HCT116 (cell line): Measurements from ENCODE around the gene EXOC4.

ENCODE experiments used
- ATF3 ChIP-seq: IDR thresholded peaks from 2 replicates; pipeline ENCODE4 v1.6.1; 2012
- CEBPB ChIP-seq: IDR thresholded peaks from 2 replicates; pipeline ENCODE4 v1.6.1; 2012; ENCODE audit warnings: low read depth
- CTCF ChIP-seq, 3 experiments: fragments of 200-600 bp in 1 of 3; sonication (generic) in 1 of 3; IDR thresholded peaks in 2 of 3; conservative IDR thresholded peaks in 1 of 3; 2 replicates each; pipeline ENCODE4 v1.5.1; 2012 to 2017; ENCODE audit warnings: low read depth in 2 of 3, low read length in 2 of 3, antibody characterized with exemption in 1 of 3, borderline replicate concordance in 1 of 3, control low read depth in 1 of 3, mild to moderate bottlenecking in 1 of 3, mixed read lengths in 1 of 3, mixed run types in 1 of 3, moderate library complexity in 1 of 3; ENCODE audit not compliant: insufficient read depth in 1 of 3
- EGR1 ChIP-seq: IDR thresholded peaks from 2 replicates; pipeline ENCODE4 v1.6.1; 2012; ENCODE audit warnings: low read depth
- EZH2 ChIP-seq: fragments of 200-600 bp; sonication (generic); IDR thresholded peaks from 2 replicates; pipeline ENCODE4 v1.6.1; 2017; ENCODE audit warnings: antibody characterized with exemption, mixed run types
- JUND ChIP-seq: IDR thresholded peaks from 2 replicates; pipeline ENCODE4 v1.6.1; 2012
- POLR2A ChIP-seq: IDR thresholded peaks from 2 replicates; pipeline ENCODE4 v1.7.0; 2011; ENCODE audit warnings: borderline replicate concordance; ENCODE audit not compliant: insufficient read depth, insufficient read length; ENCODE audit errors: extremely low read depth
- POLR2AphosphoS5 ChIP-seq: IDR thresholded peaks from 2 replicates; pipeline ENCODE4 v1.6.1; 2011; ENCODE audit warnings: mild to moderate bottlenecking, low read depth, low read length, moderate library complexity
- RAD21 ChIP-seq: IDR thresholded peaks from 2 replicates; pipeline ENCODE4 v1.6.1; 2012; ENCODE audit warnings: low read depth, mild to moderate bottlenecking
- SIN3A ChIP-seq: IDR thresholded peaks from 2 replicates; pipeline ENCODE4 v1.6.1; 2012; ENCODE audit warnings: low read depth
- SP1 ChIP-seq: IDR thresholded peaks from 2 replicates; pipeline ENCODE4 v1.6.1; 2012; ENCODE audit warnings: low read depth
- SRF ChIP-seq: IDR thresholded peaks from 2 replicates; pipeline ENCODE4 v1.6.1; 2012; ENCODE audit warnings: low read depth

GRCh38 chr7:134022286-134022911 is 769.5 kb downstream of the EXOC4 start:
- TF ChIP-seq SIN3A: no peak
- TF ChIP-seq POLR2A: no peak
- TF ChIP-seq CTCF (IDR thresholded peaks at IDR 0.05 in 2 of 3, conservative IDR thresholded peaks at IDR 0.05 in 1 of 3; ENCODE audit: borderline replicate concordance in 1 of 3, insufficient read depth in 1 of 3, low read depth in 2 of 3, low read length in 2 of 3): no peak
- no peak for TF ChIP-seq EGR1
- TF ChIP-seq RAD21: no peak
- no peak for TF ChIP-seq JUND
- no peak for TF ChIP-seq SRF
- no peak for TF ChIP-seq ATF3
- TF ChIP-seq SP1: no peak
- TF ChIP-seq POLR2AphosphoS5: no peak
- no peak for TF ChIP-seq EZH2
- no peak for TF ChIP-seq CEBPB
